CD14-positive monocyte (primary cell): ENCODE measurements around the gene KDM4C. TPM values are rescaled to one million over a fixed set of nuclear protein-coding genes. Genes with fewer than 3 reads are reported as not detected.

Experiments used
- DNase-seq, 3 donors: peaks; one replicate each; pipeline ENCODE4 v3.0.0-alpha.2; 2011 to 2022
- H2AFZ ChIP-seq: 2 replicates; pipeline ENCODE4 v1.6.0; 2012; ENCODE audit warnings: mild to moderate bottlenecking, low read depth, low read length, inconsistent platforms; ENCODE audit not compliant: insufficient read depth, poor library complexity, severe bottlenecking
- H3K27ac ChIP-seq, 2 donors: 1 replicate in 1 of 2; 2 replicates in 1 of 2; pipeline ENCODE4 v1.5.1; 2012 to 2013; ENCODE audit warnings: low read length in 2 of 2, control low read depth in 1 of 2, inconsistent platforms in 1 of 2, low read depth in 1 of 2, mild to moderate bottlenecking in 1 of 2
- H3K27me3 ChIP-seq, 2 donors: one replicate each; pipeline versions ENCODE4 v1.6.0 to v1.6.1; 2011 to 2013; ENCODE audit warnings: low read length in 2 of 2; ENCODE audit not compliant: control insufficient read depth in 2 of 2, insufficient read depth in 2 of 2
- H3K36me3 ChIP-seq, 2 donors: replicated peaks in 1 of 2; 1 replicate in 1 of 2; 2 replicates in 1 of 2; pipeline versions ENCODE4 v1.5.1 to v1.6.1; 2012 to 2013; ENCODE audit warnings: low read length in 2 of 2, control low read depth in 1 of 2, inconsistent platforms in 1 of 2, mild to moderate bottlenecking in 1 of 2; ENCODE audit not compliant: insufficient read depth in 2 of 2, control insufficient read depth in 1 of 2
- H3K4me1 ChIP-seq, 2 donors: 1 replicate in 1 of 2; 2 replicates in 1 of 2; pipeline versions ENCODE4 v1.5.1 to v1.6.1; 2012 to 2013; ENCODE audit warnings: low read length in 2 of 2, control low read depth in 1 of 2, inconsistent platforms in 1 of 2, mild to moderate bottlenecking in 1 of 2, moderate library complexity in 1 of 2; ENCODE audit not compliant: insufficient read depth in 2 of 2, control insufficient read depth in 1 of 2
- H3K4me2 ChIP-seq: replicated peaks from 2 replicates; pipeline ENCODE3; 2012; ENCODE audit warnings: low read length, moderate library complexity, mild to moderate bottlenecking; ENCODE audit not compliant: poor library complexity, severe bottlenecking; ENCODE audit errors: extremely low read depth
- H3K4me3 ChIP-seq, 3 experiments: fragments of 200-600 bp in 1 of 3; sonication (generic) in 1 of 3; replicated peaks in 1 of 3; 1 replicate in 2 of 3; 2 replicates in 1 of 3; pipeline ENCODE4 v1.5.1; 2011 to 2013; ENCODE audit warnings: low read length in 3 of 3, mild to moderate bottlenecking in 3 of 3, control low read depth in 2 of 3, low read depth in 2 of 3, inconsistent platforms in 1 of 3, moderate library complexity in 1 of 3
- H3K79me2 ChIP-seq: 2 replicates; pipeline ENCODE4 v1.6.0; 2012; ENCODE audit warnings: mild to moderate bottlenecking, control low read depth, inconsistent platforms, low read length, moderate library complexity; ENCODE audit not compliant: insufficient read depth
- H3K9ac ChIP-seq: 2 replicates; pipeline ENCODE4 v1.6.0; 2017; ENCODE audit warnings: low read length, mild to moderate bottlenecking; ENCODE audit not compliant: insufficient read depth, poor library complexity, severe bottlenecking
- H3K9me3 ChIP-seq, 2 donors: replicated peaks in 1 of 2; 1 replicate in 1 of 2; 2 replicates in 1 of 2; pipeline versions ENCODE4 v1.5.1 to v1.6.1; 2012 to 2013; ENCODE audit warnings: low read length in 2 of 2, control low read depth in 1 of 2; ENCODE audit not compliant: control insufficient read depth in 1 of 2, insufficient read depth in 1 of 2
- H4K20me1 ChIP-seq: 2 replicates; pipeline ENCODE4 v1.6.0; 2012; ENCODE audit warnings: mild to moderate bottlenecking, low read length, control low read depth, moderate library complexity; ENCODE audit not compliant: insufficient read depth
- H3K27ac Mint-ChIP-seq, 7 donors: one replicate each; pipeline ENCODE4 v1.8.0; 2020; ENCODE audit warnings: mild to moderate bottlenecking in 7 of 7, mixed read lengths in 7 of 7, moderate library complexity in 6 of 7, inconsistent platforms in 2 of 7
- H3K27me3 Mint-ChIP-seq, 3 donors: one replicate each; pipeline ENCODE4 v1.8.0; 2021 to 2022; ENCODE audit warnings: low read depth in 3 of 3, mild to moderate bottlenecking in 3 of 3, mixed read lengths in 3 of 3, moderate library complexity in 3 of 3, inconsistent platforms in 1 of 3
- H3K36me3 Mint-ChIP-seq, 2 donors: one replicate each; pipeline ENCODE4 v1.8.0; 2020; ENCODE audit warnings: mixed read lengths in 2 of 2, inconsistent platforms in 1 of 2, mild to moderate bottlenecking in 1 of 2
- H3K4me1 Mint-ChIP-seq: one replicate; pipeline ENCODE4 v1.8.0; 2020; ENCODE audit warnings: mild to moderate bottlenecking, mixed read lengths
- H3K4me3 Mint-ChIP-seq, 2 donors: one replicate each; pipeline ENCODE4 v1.8.0; 2020; ENCODE audit warnings: mild to moderate bottlenecking in 2 of 2, mixed read lengths in 2 of 2, moderate library complexity in 1 of 2
- H3K9me3 Mint-ChIP-seq, 7 donors: one replicate each; pipeline ENCODE4 v1.8.0; 2020 to 2022; ENCODE audit warnings: mixed read lengths in 7 of 7, mild to moderate bottlenecking in 6 of 7, moderate library complexity in 6 of 7, inconsistent platforms in 2 of 7
- WGBS: methylation state at CpG from one replicate; pipeline ENCODE4 v1.1.5; 2013; ENCODE audit warnings: missing lambda C conversion rate; ENCODE audit not compliant: insufficient coverage; 5-methylcytosine and 5-hydroxymethylcytosine counted together
- intact Hi-C, 2 donors: fragments of 100-400 bp; cut with micrococcal nuclease; formaldehyde crosslinking; loops; one replicate each; pipeline versions ENCODE4 v1.15.0 to v1.15.1; 2023
- polyA plus RNA-seq, 3 donors: library from polyadenylated mRNA; depleted of rRNA in 1 of 3; unstranded in 2 of 3; stranded (reverse) in 1 of 3; fragments of 300-500 nt in 2 of 3; fragments of >200 nt in 1 of 3; fragmentation: Illumina TruSeq in 2 of 3; gene quantifications; 1 replicate in 2 of 3; 2 replicates in 1 of 3; pipeline ENCODE4 v1.2.3, GENCODE V29; 2012 to 2021
- TF ChIP-seq, protein P1 (sequence below): fragments of 200-600 bp; IDR thresholded peaks from one replicate; pipeline ENCODE4 v1.8.0; 2022; ENCODE audit warnings: antibody characterized with exemption, mild to moderate bottlenecking

The KDM4C gene
- polyA plus RNA-seq, 3 donors: 15.2 to 36.2 (median 17.1) TPM

DNA sequence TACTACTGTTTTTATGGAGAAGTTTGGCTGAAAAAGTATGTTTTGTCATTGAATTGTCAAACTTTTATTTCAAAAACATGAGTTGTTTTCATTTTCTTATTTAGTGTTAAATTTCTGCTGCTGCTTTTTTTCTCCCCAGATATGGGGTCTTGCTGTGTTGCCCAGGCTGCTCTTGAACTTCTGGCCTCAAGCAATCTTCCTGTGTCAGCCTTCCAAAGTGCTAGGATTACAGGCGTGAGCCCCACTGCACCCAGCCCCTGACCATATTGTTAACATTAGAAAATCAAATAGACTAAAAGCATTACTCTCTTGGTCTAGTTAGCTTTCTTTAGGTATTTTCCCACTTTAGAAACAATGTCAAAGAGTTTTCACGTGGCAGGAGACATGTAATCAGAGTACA is 215.3 kb downstream of the KDM4C start:
- intact Hi-C loops: no loop called here
- no peaks in the 10 kb centered on the region for H3K4me1 ChIP-seq
- no peak overlapping the region for H3K4me3 ChIP-seq
- no peaks in the 10 kb centered on the region for H3K36me3 ChIP-seq
- peaks cover 29% of the 10 kb centered on the region for H4K20me1 ChIP-seq
- H3K36me3 Mint-ChIP-seq: peaks cover 0 to 4% of the 10 kb centered on the region in 2 donors
- no peak overlapping the region for H2AFZ ChIP-seq
- H3K4me2 ChIP-seq: no peak overlapping the region
- no peak overlapping the region for H3K4me3 Mint-ChIP-seq
- no peaks in the 10 kb centered on the region for H3K9me3 Mint-ChIP-seq
- H3K27me3 ChIP-seq: no peaks in the 10 kb centered on the region
- TF ChIP-seq, protein P1, sequence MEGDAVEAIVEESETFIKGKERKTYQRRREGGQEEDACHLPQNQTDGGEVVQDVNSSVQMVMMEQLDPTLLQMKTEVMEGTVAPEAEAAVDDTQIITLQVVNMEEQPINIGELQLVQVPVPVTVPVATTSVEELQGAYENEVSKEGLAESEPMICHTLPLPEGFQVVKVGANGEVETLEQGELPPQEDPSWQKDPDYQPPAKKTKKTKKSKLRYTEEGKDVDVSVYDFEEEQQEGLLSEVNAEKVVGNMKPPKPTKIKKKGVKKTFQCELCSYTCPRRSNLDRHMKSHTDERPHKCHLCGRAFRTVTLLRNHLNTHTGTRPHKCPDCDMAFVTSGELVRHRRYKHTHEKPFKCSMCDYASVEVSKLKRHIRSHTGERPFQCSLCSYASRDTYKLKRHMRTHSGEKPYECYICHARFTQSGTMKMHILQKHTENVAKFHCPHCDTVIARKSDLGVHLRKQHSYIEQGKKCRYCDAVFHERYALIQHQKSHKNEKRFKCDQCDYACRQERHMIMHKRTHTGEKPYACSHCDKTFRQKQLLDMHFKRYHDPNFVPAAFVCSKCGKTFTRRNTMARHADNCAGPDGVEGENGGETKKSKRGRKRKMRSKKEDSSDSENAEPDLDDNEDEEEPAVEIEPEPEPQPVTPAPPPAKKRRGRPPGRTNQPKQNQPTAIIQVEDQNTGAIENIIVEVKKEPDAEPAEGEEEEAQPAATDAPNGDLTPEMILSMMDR: no peak
- H3K27ac Mint-ChIP-seq: peak overlapping the region in 1 of 7 donors; percentile 2
- H3K79me2 ChIP-seq: no peaks in the 10 kb centered on the region
- no peak overlapping the region for H3K27ac ChIP-seq
- H3K9ac ChIP-seq: no peak overlapping the region
- WGBS: no CpG with 5 or more reads among the region's 2 CpGs
- H3K9me3 ChIP-seq: no peaks in the 10 kb centered on the region
- no peak for DNase-seq
- H3K27me3 Mint-ChIP-seq: no peaks in the 10 kb centered on the region
- H3K4me1 Mint-ChIP-seq: peaks cover 10% of the 10 kb centered on the region

DNA sequence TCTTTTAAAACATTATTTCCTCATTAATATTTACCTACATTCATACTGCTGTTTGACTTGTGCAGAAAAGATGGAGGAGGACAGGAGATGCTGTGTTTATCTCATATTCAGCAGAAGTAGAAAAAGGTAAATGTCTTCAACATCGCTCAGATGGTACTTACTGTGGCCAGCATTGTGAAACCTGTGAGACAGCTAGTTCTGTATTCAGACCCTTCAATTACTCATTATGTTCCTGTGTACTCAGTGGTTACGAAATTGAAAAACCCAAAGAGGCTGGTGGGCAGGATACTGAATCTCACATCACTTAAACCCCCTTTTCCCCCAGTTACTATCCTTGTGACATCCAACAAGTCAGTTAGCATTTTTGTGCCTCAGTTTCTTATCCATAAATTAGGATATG is 216.0 kb downstream of the KDM4C start:
- intact Hi-C loops: no loop called here
- DNase-seq: peak in 2 of 3 donors; percentile 2 to 32
- Histone ChIP-seq H3K27me3 (no peaks in the 10 kb centered on the region), H3K4me2 (no peak overlapping the region), H3K27ac (no peak overlapping the region), H3K36me3 (peaks cover 3% of the 10 kb centered on the region in 2 donors), H2AFZ (no peak overlapping the region), H3K9me3 (no peaks in the 10 kb centered on the region), H3K79me2 (no peaks in the 10 kb centered on the region), H4K20me1 (peaks cover 32% of the 10 kb centered on the region), H3K4me1 (no peaks in the 10 kb centered on the region), H3K9ac (no peak overlapping the region), H3K4me3 (no peak overlapping the region)
- WGBS: 0% methylated on average over 2 of the region's 2 CpGs
- peaks cover 0 to 1% (median 0%) of the 10 kb centered on the region in 3 donors for H3K27me3 Mint-ChIP-seq
- H3K9me3 Mint-ChIP-seq: no peaks in the 10 kb centered on the region
- H3K36me3 Mint-ChIP-seq: peaks cover 5 to 8% of the 10 kb centered on the region in 2 donors
- no peak overlapping the region for H3K27ac Mint-ChIP-seq
- peaks cover 10% of the 10 kb centered on the region for H3K4me1 Mint-ChIP-seq
- H3K4me3 Mint-ChIP-seq: no peak overlapping the region
- TF ChIP-seq, protein P1: no peak
